ENCODE measurements around the gene FOXC2.
"Not testable (repeated sequence)": the region's sequence is repeated elsewhere in the genome, so short reads cannot be mapped to it uniquely, and the experiment has no call there.

FOXC2 gene

DNA sequence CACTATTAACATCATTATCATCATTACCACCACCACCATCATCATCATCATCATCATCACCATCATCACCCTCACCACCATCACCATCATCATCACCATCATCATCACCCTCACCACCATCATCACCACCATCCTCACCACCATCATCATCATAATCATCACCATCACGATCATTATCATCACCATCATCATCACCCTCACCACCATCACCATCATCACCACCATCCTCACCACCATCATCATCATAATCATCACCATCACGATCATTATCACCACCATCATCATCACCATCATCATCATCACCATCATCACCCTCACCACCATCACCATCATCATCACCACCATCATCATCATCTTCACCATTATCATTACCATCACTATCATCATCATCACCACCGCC lies 21.3 kb downstream of the FOXC2 start:
- DNase-seq (ENCODE audit: low spot score), result not testable (repeated sequence)

GRCh38 chr16:86590501-86591144 lies 24.0 kb downstream of the FOXC2 start:
- DNase-seq (ENCODE audit: low spot score), result no peak

DNA sequence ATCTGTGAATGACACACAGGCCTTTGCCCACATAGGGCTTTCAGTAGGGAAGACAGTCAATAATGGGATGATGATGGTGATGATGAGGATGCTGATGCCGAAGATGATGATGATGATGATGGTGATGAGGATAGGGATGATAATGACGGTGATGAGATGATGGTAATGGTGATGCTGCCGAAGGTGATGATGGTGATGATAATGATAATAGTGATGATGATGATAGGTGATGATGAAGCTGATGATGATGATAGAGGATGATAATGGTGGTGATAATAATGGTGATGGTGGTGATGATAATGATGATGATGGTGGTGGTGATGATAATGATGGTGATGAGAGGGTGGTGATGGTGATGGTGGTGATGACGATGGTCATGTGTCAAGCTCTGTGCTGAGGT lies 24.6 kb downstream of the FOXC2 start:
- DNase-seq (ENCODE audit: low spot score), result no peak

DNA sequence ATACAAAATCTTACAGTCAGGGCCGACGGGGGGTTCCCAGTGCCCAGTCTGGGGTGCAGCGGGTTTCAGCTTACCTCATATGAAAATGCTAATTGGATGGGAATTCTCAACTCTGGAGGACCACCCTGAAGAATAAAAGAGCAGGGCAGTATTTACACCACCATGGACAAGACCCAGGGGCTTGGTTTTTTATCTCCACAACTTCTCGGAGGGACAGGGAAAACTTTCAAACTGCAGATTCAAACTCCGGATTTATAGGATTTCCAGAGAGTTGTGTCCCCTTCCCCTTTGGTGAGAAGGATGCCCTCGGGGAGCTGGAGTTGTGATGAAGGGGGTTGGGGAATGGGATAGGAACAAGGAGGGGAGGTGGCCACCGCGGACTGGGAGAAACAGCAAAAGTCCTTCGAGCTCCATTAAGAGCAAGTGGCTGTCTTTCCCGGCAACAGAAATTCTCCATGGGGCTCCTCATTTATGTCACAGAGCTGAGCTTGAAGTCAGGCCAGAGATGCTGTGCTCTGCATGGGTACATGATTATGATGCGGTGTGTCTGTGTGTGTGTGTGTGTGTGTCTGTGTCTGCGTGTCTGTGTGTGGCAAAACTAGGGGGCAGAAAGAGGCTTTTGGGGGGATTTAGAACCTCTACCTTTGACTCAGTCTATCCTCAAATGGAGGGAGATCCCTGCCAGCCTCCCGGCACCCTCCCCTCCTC lies 27.4 kb downstream of the FOXC2 start:
- no peak for DNase-seq (ENCODE audit: low spot score)

DNA sequence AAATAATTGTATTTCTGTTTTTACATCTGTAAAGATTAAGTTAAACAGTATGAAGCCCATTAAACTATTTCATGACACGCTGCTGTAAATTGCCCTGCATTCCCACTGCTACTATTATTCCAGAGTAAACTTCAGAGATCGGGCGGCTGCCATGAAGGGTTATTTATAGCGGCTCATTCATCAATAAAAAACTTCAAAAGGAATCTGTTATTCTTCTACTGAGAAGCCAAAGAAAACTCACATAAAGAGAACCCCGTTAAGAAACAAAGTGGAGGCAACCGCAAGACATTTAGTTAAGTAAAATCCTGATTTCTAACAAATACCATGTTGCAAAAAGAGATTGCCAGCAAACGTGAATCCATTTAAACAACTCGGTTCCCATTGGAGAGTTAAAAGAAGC lies 28.1 kb downstream of the FOXC2 start:
- DNase-seq (ENCODE audit: low spot score), result no peak

GRCh38 chr16:86595983-86596605 lies 29.5 kb downstream of the FOXC2 start:
- no peak for DNase-seq (ENCODE audit: low spot score)

DNA sequence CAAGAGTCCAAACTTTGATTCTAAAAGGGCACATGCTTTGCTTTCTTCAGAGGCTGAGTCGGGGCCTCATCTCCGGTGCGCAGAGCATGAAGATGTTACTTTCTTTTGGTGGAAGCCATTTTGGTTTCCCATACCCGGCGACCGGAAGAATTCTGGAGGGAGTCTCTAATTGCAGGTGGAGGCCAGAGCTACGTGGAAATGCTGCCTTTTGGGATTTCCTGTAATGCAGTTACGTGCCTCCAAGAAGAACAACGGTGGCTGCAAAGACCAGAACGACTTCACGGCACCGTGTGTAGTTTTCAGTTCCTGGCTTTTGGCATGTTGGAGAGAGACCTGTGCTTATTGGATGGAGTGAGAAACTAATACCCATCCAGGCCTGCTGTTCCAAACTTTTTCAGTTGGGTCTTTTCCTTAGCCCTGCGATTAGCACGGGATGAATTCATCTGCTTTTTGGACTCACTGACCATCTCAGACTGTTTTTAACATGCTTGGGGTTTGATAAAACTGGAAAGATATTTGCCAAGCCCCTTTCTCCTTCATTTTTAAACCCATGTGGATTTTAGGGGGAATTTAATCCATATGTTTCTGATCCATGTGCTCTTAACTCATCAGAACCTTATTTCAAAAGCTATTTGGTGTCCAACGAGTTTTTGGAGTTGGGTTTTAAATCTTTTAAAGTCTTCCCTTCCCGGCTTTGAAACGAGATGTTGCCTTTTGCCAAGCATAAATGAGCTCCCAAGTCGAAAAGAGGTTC lies 30.7 kb downstream of the FOXC2 start:
- DNase-seq (ENCODE audit: low spot score), result no peak

DNA sequence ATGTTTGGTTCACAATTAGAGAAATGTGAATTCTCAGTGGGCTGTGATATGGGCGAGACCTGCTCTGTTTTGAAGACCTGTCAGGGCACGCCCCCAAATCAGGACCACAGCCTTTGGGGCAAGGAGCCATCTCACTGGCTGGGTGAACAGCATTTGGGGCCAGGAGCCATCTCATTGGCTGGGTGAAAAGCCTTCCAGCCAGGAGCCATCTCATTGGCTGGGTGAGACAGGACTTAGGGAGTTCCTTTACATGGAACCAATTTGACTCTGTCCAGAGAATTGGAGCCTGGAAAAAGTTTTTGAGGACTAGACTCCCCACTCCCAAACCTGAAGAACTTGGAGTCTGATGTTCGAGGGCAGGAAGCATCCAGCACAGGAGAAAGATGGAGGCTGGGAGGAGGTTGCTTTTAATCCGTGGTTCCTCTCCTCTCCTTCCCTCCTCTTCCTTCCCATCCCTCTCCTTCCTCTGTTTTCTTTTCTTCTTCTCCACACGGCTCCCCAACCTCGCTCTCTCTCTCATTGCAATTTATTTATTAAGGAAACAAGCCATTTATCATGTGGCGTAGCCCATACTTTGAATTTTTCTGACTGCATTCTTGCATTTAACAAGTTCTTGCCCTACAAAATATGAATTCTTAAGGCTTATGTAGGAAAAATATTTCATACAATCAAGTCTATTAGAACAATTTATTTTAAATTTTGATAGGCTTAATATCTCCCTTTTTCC lies 31.4 kb downstream of the FOXC2 start:
- DNase-seq (ENCODE audit: low spot score), result no peak

- DNase-seq (ENCODE audit: low spot score), result no peak
Measured at GRCh38 chr16:86598607-86599565, 32.3 kb downstream of the FOXC2 start.

DNA sequence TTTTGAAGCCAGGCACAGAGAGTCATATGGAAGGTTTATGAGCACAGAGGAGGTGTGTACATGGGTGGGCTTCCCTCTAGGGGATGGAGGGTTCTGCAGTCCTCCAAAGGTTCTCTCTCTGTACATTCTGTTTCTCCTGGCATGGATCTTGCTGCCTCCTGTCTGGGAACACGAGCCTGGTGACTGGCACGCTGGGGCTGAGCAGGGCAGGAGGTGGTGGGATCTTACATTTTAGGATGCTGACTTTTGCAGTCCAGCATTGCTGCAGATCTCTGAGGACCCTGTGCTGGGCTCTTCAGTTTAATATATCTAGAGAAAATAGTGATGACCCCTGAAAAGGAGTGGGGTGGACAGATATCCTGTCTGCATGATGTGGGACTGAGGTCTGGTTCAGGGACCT lies 34.7 kb downstream of the FOXC2 start:
- no peak for DNase-seq (ENCODE audit: low spot score)

GRCh38 chr16:86602521-86602920 lies 35.9 kb downstream of the FOXC2 start:
- DNase-seq (ENCODE audit: low spot score), result no peak

DNA sequence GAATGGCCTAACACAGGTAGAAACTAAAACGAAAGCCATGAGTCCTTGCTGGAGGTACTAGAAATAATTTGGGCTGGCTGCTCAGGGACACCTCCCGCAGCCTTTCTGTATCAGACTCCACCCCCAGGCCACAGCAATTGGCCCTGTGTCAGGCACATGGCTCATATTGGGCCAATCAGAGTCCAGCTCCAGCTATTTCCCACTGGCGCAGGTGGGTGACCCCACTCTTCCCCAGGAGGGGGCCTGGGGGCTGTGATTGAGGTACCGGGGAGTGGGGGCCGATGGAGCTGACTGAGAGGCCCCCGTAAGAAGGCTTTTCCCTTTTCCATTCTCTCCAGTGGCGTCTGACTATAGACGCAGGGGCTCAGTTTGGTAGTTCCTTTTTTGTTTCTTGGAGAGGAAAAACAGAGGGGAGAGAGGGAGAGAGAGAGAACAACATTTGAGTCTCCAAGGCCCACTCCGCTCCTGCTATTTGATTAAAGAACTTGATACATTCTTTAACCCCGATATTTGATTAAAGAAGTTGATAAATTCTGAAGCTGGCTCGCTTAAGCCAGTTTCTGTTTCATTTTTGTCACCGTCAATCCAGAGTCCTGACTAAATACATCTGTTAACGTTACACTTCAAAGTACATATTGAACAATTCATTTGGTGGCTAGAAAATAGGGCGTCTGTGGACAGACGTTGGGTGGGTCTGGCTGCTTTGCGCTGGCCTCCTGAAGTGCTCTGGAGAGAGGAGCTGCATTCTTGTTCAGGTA lies 38.0 kb downstream of the FOXC2 start:
- no peak for DNase-seq (ENCODE audit: low spot score)

- no peak for DNase-seq (ENCODE audit: low spot score)
Measured at GRCh38 chr16:86605950-86606349, 39.3 kb downstream of the FOXC2 start.

GRCh38 chr16:86608301-86608747 lies 41.7 kb downstream of the FOXC2 start:
- DNase-seq (ENCODE audit: low spot score), result no peak

- no peak for DNase-seq (ENCODE audit: low spot score)
Measured at GRCh38 chr16:86609115-86609514, 42.5 kb downstream of the FOXC2 start.

DNA sequence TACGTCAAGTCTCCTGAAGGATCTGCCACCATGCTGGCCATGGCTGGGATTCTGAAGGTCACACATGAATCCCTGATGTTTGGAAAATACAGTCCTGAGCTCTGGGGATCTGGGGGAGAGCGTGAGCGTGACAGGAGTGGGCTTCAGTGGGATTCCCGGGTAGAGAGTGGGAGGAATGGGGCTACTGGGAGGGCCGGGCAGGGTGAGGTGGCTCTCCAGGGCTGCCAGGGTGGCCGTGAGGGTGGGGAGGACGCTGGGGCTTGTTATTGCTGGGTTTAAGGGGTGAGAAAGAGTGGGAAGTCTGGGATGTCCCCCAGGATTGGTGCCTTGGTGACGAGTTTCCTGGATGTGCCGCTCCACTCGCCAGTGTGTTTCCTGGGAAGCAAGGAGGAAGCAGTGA lies 43.0 kb downstream of the FOXC2 start:
- no peak for DNase-seq (ENCODE audit: low spot score)

DNA sequence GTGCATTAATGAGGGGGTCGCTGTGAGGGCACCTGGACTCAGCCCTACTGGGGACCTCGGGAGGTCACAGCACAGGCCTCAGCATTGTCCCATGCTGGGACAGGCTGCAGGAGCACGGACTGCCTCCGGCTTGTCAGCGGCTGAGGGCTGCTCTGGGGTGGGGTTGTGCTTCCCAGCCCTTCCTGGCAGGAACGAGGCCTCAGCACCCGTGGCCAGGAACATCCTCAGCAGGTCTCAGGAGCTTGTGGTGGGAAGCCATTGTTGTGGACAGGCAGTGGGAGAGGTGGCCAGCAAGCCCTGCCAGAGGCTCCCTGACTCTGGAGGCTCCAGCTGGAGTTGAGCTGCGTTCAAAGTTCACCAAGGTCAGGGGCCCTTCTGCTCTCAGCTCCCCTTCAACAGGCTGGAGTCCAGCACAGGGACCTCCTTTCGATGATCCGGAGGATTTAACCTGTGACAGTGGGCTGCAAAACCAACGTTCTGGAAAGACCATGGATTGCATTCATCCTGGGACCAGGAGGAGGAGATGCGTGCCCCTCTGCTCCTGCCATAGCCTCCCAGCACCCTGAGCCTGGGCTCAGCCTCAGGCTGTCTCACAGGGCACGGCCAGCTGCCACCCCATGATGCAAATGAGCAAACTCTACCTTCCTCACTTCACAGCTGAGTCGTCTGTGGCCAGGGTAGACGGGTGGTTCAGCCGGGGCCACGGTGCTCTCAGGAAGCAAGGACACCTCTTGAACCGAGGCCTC lies 44.3 kb downstream of the FOXC2 start:
- no peak for DNase-seq (ENCODE audit: low spot score)

DNA sequence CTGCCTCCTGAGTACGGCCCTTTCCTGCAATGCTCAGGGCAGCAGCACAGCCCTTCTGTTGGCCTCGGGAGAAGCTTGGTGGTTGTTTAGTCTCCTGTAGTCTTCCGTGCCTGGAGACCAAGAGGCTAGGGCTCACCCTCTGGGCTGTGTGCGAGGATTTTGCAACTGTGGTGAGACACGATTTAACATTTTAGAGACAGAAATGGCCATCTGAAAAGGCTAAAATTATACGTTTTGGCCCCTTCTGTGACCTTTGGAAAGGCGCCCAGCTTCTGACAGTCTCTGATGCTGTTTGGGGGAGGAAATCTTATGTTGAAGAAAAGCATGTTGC lies 44.9 kb downstream of the FOXC2 start:
- no peak for DNase-seq (ENCODE audit: low spot score)

DNA sequence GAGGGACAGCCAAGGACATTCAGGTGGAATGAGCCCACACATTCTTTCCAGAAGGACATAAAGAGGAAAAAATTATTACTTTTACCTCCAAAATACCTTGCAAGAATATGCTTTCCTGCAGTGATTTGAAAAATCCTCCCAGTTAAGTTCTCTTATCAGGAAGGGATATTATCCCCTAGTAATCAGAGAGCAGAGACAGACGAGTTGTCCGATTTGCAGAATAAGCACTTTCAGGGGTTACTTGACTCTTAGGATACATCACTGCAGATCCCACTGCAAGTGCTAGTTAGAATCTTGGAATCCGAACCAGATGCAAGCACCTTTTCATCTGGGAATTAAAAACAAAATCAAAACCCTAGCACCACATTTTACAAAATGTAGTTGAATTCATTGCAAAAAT lies 45.3 kb downstream of the FOXC2 start:
- DNase-seq (ENCODE audit: low spot score), result no peak

DNA sequence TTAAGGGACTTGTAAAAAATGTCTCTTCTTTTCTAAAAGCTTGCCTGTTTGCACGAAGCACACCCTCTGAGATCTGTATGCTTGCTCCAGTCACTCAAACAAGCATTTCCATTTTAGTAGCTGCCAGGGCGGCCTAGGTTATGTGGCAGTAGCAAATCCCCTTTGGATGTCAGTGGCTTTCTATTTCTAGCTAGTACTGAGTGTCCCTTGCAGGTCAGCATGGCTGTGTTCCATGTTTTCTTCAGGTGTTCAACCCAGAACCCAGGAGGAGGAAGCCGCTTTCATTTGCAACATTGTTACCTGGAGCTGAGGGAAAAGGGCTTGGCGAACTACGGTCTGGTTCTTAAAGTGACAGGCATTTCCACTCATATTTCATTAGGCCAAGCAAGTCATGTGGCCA lies 48.1 kb downstream of the FOXC2 start:
- no peak for DNase-seq (ENCODE audit: low spot score)

Measured in Ammon's horn (tissue), 1 donor.